ENCODE data around the gene EEF1AKMT2.
"Not testable (repeated sequence)": the region's sequence is repeated elsewhere in the genome, so short reads cannot be mapped to it uniquely, and the experiment has no call there.

Gene EEF1AKMT2

DNA sequence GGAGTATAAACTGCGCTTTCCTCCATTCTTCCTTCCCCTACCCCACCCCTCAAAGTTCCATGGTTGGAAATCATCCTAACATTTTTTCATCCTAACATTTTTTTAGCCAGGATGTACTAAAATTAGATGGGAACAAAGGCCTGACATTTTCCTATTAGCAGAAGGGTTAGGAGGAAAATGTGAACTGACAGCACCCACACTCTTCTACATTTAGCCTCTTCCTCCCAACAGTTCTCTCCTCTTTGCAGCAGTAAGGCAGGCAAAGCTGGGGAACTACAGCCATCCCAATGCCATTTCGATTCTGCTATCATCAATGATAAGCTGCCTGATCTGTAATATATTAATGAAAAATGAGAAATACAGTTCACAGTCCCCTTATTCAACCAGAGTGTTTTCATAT, 36.1 kb downstream of the EEF1AKMT2 start:
- DNase-seq (ENCODE audit: low read depth): no peak

DNA sequence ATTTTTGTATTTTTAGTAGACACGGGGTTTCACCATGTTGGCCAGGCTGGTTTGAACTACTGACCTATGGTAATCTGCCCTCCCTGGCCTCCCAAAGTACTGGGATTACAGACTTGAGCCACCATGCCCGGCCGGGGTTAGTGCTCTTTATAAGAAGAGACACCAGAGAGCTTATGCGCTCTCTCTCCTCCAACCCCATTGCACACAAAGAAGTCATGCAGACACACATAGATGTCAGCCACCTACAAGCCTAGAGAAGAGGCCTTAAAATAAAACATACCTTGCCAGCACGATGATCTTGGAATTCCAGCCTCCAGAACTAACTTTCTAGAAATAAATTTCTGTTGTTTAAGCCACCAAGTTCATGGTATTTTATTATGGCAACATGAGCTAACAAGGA, 37.5 kb downstream of the EEF1AKMT2 start:
- no peak for DNase-seq (ENCODE audit: low read depth)

DNA sequence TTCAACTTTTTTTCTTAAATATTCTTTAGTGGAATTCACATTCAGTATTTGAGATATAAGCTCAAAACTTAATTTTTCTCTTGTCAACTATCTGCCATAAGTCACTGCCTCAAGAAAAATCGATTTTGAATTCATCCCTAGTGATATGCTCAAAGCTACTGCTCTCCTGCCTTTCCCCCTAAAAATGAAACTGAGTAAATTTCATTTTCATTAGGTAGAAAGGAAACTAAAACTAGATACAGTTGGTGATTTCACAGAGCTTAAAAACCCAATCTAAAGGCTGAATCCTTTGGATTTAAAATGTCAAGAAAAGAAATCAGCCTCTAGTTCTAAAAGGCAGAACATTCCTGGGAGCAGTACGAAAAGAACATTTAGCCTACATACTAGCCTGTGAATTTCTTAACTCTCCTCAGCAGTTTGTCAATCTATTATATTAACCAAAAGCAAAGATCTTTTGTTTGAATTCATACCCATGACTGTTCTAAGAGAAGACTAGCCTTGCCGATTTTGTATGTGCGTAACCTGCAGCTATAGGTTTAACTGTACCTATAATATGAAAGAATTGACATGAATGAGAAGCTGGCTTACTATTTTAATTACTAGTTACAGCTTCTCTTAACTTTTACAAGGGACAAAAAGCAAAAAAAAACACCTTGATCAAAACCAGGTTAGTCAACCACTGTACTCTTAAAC, 42.6 kb downstream of the EEF1AKMT2 start:
- DNase-seq (ENCODE audit: low read depth): no peak

DNA sequence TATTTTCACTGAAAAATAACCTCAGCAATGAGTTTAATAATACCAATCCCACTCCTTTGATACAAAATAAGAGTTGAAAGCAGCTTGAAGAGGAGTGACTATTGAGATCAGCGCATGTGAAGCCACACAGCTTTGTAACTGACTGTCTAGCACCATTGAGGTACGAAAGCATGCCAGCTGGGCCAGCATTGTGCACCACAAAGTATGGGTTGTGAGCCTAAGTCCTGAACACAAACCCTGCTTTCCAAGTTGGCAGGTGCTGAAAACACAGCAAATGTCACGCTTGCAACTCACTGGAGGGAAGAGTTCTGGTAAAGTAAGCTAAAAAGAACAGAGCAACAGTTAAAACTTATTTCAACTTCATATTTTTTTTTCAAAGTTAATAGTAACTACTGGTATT, 43.5 kb downstream of the EEF1AKMT2 start:
- no peak for DNase-seq (ENCODE audit: low read depth)

DNA sequence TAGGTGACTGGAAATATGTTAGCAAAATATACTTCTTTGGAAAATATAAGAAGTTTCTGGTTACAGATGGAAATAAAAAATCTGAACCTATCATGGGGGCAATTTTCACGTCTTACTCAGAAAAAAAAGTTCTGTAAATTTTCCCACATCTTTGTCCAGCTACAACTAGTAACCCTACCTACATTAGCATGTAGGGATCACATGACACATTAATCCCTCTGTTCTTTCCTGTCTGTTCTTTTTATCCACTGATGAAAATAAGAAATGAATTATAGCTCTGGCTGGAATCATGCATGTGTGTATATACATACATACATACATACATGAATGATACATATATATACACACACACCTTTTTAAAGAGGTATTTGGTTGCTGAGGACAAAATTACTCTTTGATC, 43.9 kb downstream of the EEF1AKMT2 start:
- DNase-seq (ENCODE audit: low read depth): no peak

DNA sequence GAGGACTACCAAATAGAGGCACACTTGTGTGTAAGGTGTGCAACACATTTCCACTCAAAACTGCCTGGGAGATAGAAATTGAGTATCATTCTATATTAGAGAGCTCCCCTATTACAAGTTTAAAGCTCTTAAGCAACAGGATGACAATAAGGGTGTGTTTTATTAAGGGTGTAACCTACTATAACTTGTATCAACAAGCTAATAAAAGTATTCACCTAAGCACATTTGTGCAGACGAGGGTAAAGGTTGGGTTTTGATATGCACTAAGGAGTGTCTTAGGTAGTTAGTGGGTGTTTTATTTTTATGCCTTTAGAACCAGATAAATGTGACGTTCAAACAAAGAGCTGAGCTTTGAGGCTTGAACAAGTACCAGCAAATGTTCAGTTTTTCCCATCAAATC, 44.7 kb downstream of the EEF1AKMT2 start:
- no peak for DNase-seq (ENCODE audit: low read depth)

DNA sequence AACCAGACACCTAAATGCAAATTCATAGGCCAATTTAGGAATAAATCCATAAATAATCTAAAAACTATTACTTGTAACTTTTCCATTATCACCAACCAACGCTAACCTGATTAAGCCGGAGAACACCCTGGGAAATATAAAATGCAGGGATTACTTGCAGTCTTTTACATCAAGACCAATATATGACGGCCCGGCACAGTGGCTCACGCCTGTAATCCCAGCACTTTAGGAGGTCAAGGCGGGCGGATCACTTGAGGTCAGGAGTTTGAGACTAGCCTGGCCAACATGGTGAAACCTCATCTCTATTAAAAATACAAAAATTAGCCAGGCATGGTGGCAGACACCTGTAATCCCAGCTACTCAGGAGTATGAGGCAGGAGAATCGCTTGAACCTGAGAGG, 45.2 kb downstream of the EEF1AKMT2 start:
- not testable (repeated sequence) for DNase-seq (ENCODE audit: low read depth)

DNA sequence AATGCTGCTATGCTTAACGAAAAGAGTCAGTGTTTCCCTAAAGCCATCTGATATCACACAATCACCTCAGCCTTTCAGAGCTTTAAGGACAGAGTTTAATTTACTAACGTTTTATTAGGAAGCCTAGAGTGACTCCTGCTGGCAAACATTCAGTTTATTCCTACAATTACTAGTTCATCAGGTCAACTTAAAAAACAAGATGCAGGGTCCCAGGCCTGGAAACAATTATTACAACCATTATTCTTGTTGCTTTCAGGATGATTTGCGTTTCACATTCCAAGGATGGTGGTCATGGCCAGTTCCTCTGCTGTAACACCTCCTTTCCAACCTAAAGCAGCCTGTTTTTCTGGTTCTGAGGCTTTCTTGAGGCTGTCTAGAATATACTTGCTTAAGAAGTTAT, 46.0 kb downstream of the EEF1AKMT2 start:
- DNase-seq (ENCODE audit: low read depth): no peak

DNA sequence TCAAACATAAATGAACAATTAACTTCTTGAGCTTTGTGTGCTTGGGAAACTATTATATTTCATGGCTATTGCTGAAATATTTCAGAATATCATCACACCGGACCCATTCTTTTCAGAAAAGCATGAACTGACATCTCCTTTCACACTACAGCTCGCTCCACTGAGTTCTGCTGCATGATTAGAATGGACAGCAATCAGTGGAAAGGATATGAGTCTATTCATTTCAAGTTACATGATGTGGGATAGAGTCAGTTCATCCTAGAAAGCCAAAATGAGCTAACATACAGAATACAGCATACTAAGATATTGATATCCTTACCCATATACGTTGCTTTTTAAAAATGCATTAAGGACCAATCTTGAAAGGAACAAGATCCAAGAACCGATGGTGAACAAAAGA, 46.4 kb downstream of the EEF1AKMT2 start:
- no peak for DNase-seq (ENCODE audit: low read depth)

DNA sequence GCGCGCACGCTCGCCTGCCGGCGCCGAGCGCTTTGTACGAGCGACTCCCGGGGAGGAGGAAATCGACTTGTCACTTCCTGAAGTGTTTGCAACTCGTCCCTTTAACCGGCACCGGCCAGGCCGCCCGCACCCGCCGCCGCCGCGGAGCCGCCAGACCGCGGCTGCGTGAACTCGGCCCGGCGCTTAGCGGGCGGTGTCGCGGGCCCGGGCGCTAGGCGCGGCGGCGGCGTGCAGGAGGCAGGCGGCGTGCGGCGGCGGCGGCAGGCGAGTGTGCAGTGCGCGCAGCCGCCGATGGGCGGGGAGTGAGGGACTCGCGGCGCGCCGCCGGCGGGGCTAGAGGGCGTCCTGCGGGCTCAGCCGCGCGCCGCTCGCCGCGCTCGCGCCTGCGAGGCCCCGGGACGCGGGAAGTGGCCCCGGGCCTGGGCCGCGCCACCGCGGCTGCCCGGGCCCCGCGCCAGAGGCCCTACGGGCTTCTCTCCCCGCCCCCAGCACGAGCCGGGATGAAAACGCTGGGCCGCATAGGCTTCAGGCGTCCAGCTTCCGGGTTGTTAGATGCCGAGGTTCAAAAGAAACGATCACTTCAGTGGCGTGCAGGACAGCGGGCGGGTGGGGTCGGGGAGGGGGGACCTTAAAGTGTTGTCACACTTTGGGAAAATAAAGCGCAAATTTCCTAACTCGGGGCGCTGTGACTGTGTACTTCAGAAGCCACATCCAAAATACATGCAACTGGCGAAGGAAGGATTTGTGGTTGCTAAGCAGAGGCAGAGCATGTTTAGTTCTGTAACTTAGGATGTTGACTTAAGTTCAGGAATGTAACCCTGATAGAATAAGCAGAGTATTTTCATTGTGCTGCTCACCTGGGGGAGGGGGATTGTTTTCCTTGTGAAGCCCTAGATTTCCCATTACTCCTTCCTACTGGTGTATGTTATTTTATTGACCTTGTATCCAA, 47.3 kb downstream of the EEF1AKMT2 start, which contains the start of gene FAM53B:
Gene FAM53B, minus strand, starts transcription at position 277 of the 949 bp plus-strand sequence. CDS start 37,665 bp downstream, outside the sequence.
- no peak for DNase-seq (ENCODE audit: low read depth)

DNA sequence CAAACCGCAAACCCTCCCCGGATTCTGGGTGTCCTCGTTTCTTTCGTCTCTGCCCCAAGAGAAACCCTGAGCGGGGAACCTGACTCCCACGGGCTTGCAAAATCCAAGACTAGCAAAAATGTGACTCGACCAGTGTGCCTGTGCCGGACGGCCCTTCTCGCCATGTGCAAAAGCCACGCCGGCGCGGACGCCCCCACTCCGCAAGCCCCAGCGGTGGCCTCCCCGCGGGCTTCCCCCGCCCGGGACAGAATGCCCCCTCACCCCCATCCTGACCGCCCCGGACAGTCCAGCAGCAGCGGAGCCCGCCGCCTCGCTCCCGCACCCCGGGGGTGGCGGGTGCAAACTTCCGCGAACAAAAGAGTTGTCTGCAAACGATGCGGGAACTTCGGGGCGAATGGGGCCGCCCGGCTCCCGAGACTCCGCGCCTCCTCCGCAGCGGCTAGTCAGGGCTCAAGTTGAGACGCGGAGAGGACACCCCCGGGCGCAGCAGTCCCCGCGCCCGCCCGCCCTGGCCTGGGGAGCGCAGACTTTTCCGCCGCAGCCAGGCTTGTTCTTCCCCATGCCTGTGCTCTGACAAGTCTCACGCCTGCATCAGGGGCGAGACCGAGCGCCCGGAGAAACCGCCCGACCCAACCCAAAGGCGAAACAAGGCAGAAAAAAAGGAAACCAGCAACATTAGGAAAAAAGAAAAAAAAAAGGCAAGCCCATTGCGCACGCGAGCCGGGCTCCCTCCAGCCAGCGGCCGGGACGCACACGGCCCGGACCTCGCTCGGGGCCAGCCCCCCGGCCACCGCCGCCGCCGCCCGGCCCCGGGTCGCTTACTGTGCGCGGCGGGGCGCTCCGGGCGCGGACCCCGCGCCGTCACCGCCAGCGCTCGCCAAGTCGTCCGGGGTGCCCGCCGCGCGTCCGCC, 48.2 kb downstream of the EEF1AKMT2 start:
- DNase-seq (ENCODE audit: low read depth): no peak

DNA sequence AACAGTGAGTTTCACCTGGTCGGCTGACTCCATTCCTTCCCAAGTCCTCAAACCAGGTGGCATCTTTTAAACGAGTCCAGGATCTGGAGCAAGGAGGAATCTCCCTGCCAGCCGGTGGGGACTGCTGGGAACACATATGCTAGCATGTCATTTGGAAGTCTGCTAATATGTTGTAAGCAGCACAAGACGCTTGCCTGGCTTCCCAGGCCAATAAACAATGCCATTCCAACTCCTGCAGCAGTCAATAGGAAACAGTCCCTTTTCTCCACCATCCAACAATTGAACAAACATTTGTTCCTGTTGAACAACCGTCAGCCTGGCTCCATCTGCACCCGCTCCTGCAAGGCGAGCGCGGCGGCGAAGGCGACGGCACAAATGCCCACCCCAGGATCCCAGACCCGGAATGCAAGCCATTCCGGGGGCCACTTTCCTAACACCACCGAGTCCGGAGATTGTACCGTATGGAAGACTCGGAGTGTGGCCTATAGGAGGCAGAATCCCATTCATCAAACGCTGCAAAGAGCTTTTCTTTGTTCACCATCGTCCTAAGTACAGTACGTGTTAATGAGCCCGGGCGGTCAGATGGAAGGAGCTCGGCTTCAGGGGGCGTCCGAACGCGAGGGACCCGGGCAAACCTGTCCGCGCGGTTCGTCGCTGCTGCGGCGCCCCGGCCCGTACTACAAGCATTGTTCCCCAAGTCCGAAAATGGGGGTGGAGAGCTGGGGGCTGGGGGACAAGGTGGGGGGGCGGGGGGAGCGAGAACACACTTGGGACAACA, 49.1 kb downstream of the EEF1AKMT2 start:
- no peak for DNase-seq (ENCODE audit: low read depth)

DNA sequence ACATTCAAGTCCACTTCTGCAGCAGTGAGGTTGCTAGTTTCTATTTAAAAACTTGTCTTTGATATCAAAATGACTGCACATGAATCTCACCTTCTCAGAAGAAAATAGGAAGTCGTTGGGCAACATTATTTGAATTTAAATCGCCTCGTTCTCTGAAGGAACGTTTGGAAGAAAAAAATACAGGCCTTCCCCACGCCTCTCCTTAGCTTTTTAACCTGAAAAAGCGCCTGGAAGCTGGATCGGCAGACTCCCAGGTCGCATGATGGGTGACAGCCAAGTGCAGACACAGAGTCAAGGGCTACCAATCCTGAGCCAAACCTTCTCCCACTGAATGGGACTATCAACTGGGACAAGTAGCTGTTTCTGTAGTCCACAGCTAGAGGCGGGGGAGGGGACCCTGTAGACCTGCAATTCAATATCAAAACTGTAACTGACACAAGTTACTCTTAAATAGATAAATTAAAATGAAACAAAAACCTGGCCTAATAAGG, 49.7 kb downstream of the EEF1AKMT2 start:
- no peak for DNase-seq (ENCODE audit: low read depth)

DNA sequence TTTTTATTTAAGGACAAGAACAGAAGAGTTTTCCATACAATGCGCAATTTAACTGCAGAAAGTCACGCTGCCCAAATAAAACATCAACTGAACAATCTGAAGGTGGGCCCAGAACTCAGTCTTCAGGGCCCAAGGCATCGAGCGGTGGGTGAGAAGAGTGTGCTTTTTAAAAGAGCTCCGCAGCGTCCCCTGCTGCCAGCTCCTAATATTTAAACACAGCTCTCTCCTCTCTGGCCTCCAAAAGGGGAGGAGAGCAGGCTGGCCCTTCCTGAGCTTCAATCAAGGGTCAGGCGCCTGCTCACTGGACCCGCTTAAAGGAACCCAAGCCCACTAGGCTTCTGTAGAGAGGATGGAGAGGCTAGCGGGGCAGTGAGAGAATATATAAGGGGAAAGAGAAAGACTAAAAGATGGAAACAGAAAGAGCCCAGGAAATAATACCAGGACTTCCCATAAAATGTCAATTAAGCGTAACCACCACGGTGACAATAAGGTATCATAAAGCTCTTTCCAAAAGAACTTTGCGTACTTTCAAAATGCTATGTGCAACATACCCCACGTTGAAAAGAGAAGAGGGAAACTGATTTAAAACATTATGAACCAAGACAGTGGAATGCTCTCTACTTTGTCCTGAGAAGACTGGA, 50.3 kb downstream of the EEF1AKMT2 start:
- no peak for DNase-seq (ENCODE audit: low read depth)

DNA sequence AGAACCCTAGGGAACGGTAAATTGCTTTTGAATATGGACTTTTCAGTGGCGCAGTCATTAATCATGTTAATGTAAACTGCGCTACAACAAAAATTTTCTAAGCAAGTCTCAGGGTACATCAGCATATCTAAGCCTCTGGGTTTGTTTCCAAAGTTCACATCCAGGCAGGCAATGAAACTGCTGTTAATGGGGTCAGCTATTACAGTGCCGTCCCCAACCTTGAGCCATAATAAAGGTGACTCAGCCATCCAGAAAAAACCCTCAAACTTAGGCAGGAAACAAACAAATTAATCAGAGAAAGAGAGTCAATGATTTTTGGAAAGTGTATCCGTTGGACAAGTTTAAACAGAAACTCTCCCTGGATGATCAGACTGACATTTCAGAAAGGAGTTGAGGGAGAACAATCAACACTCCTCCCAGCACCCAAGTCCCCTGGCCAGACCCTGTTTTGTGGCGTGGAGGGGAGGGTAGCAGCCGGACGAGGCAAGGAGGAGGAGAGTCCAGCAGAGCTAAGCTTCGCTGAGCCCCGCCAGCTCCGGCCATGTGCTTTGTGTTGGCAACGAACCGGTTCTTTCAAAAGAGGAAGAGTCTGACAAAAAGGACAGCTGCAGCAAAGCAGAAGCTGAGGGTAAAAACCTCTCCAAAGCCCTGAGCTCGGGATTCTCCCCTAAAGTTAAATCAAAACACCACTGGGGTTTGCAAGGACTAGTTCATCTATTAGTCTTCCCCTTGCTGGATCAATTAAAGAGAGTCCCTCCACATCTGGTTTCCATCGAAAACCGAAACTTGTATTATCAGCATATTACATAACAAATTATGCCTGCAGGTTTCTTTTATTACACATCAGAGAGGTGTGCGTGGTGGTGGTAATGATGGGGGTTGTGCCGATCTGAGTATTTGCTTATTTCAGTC, 51.1 kb downstream of the EEF1AKMT2 start:
- DNase-seq (ENCODE audit: low read depth): no peak

DNA sequence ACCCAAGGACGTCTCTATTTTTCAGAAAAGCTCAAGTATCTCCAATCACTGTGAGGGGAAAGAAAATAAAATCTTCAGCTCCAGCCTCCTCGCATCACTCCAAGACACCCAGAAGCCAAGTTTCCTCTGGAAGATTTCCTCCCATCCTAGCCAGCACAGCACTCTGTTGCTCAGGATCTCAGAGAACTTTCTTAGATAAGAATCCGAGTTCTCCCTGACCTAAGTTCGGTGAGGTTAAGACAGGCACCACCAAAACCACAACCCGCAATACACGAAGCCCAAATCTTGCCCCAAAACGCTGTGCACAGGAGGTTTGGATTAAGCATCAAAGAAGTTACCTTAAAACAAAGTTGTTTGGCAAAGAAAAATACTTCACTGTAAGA, 51.7 kb downstream of the EEF1AKMT2 start:
- DNase-seq (ENCODE audit: low read depth): no peak

DNA sequence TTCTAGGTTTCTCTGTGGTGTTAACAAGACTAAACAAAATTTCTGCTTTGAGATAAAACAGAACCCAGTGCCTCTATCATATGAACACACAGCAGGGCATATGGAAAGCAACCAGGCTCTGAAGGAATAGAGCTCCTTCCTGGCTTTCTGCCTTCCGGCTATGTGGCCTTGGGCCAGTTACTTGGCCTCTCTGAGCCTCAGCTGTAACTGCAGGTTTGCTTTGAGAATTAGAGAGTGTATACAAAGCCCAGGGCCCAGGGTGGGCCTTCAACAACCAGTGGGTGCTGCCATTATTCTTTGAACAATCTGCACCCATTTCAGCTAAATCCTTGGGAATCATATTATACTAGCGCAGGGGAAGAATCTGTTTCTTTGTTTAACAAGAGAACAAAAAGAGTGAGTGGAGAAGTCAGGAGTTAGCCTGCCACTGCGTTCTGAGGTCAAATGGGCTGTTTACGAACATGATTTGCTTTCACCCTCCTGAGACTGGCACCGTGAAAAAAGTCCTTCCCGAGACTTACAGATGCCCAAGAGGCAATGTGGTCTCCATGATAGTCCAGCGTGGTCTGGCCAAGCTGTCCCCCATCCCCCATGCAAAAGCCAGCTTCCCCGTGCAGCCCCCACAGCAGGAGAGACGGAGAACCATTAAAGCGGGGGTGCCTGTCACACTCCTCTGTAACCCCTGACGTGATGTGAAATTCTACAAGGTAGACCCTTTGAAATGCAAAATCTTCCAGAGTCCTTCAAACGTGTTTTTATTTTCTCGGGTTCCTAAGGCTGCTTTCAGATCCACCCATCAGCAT, 52.4 kb downstream of the EEF1AKMT2 start:
- no peak for DNase-seq (ENCODE audit: low read depth)

DNA sequence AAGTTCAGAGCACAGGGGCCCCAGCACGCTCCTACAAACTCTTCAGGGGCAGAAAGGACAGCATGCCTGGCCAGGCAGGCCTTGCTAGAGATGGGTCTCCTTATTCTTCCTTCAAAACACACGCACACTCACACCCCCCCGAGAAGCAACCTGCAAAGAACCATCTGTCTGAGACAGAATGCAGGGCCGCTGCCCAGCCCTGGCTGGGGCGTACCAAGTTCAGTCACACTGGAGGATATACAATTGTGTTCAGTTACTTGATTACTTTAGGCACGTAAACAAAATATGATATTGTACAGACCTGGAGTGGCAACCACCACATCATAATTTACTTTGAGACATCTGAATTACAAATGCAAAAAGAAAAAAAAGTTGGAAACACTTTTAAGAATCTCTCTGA, 53.2 kb downstream of the EEF1AKMT2 start:
- no peak for DNase-seq (ENCODE audit: low read depth)

DNA sequence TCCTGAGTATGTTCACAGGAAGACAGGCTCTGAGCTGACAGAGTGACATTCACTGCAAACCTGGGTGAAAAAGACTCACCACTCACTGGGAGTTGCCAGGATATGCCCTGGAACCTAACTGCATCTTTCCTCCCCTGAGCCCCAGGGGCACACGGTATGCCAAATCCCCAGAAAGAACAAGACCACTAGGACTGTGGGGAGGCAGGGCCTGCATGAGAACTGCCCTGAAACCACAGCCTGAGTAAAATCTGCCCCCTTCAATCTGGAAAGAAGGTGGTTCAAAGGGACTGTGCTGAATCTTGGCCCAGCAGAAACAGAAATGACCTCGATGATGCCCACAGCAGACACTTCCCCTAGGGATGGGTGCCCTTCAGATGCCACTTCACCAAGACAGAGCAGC, 54.0 kb downstream of the EEF1AKMT2 start:
- DNase-seq (ENCODE audit: low read depth): no peak
